DMS53 (cell line): ENCODE measurements around the gene DPM1.

Experiments
- DNase-seq: peaks from one replicate; lab custom pipeline; 2025; lab: John Stamatoyannopoulos, UW

DPM1 gene

GRCh38 chr20:50930976-50931305 is 27.4 kb downstream of the DPM1 start:
- DNase-seq = no peak

DNA sequence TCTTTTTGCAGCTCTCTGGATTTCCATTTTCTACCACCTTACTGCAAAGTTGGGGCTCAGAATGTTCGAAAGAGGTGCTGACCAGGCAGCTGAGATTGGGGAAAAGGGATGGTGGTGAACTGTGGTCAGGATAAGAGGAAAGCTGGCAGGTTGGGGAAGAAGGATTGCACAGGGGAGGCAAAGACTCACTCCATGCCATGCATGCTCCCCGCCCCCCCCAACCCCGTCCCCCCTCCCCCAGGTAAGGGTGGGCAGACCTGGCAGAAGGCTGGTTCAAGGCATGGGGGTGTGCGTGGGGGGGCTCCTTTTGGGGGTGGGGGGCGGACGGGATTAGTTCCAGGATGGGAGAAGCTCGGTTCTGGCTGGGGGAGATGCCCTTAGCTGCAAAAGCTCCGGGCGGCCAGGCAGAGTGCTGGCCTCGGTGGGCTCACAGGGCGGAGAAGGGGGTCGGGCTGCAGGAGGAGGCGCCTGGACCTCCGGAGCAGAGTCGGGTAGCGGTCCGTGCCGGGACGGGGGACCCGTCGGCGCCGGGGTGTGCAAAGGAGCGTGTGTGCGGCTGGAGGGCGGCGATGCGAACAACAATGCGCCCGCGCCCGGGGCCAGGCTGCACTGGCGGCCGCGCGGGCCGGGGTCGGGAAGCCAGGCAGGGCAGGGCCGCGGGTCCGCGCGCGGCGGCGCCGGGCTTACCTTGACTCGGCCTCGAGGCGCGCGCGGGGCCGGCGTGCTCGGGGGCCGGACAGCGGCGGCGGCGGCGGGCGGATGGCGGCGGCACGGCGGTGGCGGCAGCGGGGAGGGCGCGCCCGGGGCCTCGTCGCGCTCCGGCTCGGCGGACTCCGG is 28.0 kb downstream of the DPM1 start:
- DNase-seq = peak; percentile 70

- DNase-seq = peak; percentile 95
These were observed 28.8 kb downstream of the DPM1 start for GRCh38 chr20:50929299-50930138.

DNA sequence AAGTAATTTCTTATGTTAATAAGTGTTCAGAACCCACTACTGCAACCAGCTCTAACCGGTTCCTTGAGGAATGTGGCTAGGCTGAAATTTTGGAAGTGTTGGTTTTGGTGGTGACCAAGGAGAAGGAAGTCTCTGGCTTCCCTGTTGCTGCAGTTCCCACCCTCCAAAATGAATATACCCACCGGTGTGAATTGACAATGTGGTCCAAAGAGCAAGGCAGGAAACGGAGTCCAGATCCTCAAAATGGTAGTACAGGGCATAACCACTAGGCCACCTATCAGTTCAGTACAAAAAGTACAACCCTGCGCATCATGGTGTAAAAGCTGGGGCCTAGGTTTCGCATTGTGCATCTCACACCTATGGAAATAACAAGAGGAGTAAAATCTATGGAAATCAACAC is 29.9 kb downstream of the DPM1 start:
- DNase-seq = peak; percentile 11

DNA sequence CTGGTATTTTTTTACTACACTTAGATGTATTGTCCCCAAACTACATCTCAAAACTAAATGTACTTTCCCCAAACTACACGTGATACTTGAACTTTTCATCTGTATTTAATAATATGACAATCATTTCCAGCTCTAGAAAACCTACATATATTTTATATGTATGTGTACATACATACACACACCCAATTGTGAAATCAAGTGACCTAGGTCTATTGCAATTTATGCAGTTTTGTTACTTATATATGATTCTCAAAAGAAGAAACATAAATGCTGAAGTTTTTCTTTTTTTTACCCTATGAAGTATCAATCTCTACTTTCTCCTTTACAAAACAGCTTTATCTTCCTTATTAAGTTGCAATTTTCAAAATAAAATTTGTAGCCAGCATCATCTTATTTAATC is 31.8 kb downstream of the DPM1 start:
- DNase-seq = no peak

DNA sequence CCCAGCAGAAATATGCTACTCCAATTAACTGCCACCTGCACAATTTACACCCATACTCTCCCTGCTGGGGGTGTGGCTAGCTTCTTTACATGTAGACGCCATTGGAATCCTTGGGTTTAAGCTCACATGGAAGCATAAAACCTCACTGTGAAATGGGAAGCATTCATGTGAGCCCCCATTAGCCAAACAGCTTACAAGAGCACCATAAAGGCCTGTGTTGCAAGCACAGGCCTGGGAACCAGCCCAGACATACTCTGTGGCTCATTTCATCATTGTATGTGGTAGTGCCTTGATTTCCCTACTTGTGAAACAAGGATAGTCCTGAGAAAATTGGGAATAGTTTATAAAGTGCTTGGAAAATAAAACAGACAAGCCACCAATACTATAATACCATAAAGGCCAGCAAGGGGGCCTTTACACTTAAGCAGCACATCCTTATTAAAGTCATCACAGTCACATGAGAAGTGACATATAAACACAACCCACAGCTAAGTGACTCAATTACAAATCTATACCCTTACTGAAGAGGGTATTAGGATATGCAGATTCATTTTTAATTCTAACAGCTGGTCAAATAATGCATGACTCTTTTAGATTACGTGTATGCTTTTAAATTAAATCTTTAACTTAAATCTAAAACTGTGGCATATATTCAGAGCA is 33.9 kb downstream of the DPM1 start:
- DNase-seq = no peak

DNA sequence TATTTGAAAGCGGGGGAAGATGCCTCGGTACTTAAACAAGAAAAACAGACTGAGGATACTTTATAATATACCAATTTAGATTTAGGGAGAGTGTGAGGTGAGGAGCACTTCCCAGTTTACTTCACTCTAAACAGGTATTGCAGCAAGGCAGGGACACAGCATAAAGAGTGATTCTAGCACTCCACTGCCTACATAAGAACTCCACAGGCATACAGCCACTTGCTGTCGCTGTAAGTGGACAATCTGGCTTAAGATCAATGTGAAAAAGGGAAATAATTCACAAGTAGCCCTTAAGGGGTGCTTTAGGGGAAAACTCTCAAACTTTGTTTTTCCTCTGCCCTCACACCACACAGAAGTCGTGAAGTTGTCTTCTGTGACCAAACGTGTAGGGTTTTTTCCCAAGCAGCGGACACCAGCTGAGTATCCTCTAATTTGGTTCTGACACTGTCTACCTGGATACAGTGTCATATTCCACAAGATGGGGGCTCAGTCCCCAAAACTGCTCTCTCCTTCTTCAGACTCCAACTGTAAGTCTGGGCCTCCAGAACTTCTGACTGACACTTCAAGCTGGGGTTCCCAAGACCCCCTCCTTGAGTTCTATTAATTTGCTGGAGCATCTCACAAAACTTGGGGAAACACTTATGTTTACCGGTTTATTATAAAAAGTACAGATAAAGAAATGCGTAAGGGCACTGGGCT is 36.4 kb downstream of the DPM1 start:
- no peak for DNase-seq

DNA sequence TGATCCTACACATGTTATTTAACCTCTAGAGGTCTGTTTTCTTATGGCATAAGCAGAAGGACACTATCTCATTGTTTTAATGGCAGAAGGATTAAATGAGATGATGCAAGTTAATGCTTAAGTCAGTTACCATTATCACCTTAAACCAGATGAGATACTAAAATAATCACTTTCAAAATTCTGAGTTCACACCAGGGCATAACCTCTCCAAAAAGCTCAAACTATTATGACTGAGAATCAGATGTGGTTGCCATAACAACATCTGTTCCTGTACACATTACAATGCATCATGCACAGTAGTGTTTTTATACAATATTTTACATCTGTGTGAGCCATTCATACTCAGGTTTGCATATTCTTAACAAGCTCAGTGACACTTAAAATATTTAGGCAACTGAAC is 37.3 kb downstream of the DPM1 start:
- DNase-seq = peak; percentile 32

GRCh38 chr20:50919567-50919966 is 38.8 kb downstream of the DPM1 start:
- no peak for DNase-seq

DNA sequence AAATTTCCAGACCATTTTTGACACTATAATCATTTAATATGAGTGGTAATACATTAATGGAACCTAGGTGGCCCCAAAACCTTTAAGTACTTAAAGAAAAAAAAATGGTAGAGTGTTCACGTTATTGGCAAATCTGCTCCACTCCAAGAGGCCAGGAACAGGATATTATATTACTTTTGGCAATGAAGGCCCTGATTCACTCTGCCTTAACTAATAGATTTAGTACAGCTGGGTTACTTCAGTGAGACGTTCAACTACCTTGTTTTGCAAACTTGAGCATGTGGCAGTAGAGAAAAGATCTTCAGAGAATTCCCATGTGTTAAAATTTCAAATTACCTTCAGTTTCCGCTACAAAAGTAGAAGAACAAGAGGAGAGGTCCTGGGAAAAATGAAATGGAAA is 39.9 kb downstream of the DPM1 start:
- no peak for DNase-seq

DNA sequence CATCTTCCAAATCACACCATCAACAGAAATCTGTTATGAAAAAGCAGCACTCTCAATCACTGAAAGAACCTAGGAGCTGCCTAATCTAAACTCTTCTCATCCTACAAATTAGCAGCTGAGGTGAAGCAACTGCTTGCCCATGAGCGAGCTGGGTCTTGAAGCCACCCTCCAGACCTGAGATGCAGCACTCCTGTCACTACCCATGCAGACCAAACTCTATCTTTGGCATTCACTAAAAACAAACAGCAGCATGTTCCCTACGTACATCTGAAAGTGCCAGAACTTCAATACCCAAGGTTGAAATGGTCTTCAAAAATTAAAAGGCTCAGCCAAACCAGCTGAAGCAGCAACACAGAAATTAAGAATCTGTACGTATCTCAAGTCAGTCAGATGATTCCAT is 41.4 kb downstream of the DPM1 start:
- no peak for DNase-seq

DNA sequence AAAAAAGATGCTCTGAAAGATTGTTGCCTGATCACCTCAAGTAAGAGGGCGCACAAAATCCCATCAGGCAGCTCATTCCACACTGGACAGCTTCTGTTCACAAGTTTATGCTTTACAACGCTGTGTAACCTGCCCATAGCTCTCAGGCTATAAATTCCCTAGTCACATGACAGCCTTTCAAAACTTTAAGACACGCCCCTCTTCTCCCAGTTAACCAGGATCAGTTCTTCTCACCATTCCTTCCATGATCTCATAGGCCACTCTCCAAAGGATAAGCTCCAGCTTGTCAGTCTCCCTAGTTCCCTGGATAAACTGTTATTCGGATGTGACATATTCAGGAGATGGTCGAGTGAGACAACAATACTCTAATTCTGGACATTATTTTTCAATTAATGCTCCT is 42.1 kb downstream of the DPM1 start:
- peak; percentile 12 for DNase-seq

- DNase-seq = no peak
These were observed 42.9 kb downstream of the DPM1 start for GRCh38 chr20:50915424-50915823.

DNA sequence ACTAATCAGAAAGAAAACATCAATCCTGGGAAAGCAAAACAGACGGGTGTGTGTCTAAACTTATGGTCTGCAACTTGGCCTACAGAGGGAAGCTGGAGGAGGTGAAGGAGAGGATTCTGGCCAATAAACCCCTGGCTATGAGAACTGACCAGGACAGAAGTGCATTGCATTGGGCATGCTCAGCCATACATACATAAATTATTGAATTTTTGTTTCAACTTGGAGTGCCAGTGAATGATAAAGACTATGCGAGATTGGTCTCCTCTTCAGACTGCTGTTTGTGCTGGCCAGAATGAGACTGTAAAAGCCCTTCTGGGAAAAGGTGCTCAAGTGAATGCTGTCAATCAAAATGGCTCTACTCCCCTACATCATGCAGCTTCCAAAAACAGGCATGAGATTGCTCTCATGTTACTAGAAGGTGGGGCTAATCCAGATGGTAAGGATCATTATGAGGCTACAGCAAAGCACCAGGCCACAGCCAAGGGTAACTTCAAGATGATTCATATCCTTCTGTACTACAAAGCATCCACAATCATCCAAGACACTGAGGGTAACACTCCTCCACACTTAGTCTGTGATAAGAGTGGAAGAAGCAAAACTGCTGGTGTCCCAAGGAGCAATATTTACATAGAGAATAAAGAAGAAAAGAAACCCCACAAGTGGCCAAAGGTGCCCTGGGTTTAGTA is 44.5 kb downstream of the DPM1 start:
- peak; percentile 9 for DNase-seq

DNA sequence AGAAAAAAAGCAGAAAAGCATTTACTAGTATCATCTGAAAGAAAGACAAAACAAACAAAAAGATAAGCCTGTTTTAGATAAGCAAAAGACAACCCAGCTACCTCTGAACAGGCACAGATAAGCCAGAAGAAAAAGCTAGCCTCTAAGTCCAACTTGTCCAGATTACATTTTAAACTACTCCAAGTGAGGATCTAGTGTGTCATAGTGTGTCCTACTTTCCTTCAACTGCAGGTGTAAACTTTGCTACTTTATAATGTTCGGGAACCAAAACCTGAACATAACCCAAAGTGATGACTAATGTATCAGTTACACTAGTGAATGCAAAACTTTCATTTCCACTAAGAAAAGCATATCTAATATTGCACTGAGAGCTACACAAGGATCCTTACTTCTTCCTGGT is 46.6 kb downstream of the DPM1 start:
- no peak for DNase-seq

DNA sequence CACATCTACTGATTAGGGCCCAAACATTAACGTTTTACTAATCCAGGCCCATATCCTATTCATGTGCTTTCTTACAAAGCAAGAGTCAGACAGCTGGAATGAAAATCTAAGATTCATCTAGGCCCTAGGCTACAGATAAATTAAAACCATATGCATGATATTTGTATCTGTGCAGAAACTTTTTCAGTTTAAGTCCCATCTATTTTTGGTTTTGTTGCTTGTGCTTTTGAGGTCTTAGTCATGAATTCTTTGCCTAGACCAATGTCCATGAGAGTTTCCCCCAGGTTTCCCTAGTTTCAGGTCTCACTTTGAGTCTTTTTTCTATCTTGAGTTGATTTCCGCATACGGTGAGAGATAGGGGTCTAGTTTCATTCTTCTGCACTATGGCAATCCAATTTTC is 47.3 kb downstream of the DPM1 start:
- no peak for DNase-seq

DNA sequence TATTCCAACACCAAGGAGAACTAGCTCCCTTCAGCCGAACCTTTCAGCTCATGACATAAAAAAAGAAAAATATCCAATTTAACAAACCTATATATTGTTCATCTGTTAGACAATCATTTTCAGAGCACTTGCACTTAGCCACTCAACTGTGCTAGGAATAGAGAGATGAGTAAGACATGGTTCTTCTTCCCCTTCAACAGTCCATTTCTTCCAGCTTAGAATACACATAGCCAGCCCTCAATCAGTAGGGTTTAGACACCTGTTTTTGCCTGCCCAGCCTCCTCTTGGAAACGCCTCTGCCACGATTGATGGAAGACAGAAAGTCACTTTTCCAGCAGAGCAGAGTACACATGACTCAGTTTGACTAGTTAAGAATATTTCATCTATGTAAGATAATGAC is 48.9 kb downstream of the DPM1 start:
- DNase-seq = no peak

GRCh38 chr20:50904067-50904570 is 54.2 kb downstream of the DPM1 start:
- DNase-seq = no peak

DNA sequence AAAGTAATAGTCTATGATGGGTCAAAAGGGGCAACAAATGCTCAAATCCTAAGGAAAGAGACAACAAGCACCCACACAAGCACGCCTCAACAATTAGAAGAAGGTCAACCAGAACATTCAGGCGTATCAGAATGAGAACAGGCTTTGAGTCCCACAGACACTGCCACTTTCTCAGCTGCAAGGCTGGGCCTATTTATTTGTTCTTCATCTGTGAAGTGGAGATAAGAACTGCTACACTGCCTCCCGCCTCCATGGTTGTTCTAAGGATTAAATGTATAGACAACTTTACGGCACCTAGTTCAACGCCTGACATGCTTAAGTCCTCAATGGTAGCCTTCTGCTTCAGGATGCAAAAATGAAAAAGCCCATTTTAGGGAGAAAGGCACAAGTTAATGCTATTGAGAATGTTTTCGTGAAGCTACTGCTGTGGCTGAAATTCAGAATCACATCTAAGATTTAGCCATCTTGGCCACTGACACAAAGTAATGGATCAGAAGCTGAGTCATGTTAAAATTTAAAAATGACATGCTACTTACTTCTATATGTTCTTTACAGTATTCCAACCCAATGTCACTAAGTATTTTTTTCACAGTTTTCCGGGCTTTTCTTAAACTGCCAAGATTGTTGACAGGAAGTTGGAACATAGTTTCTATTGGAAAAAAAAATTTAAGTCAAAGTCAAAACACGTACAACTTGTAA is 54.8 kb downstream of the DPM1 start:
- no peak for DNase-seq

- no peak for DNase-seq
These were observed 57.0 kb downstream of the DPM1 start for GRCh38 chr20:50901301-50901700.

- DNase-seq = peak; percentile 88
These were observed 58.1 kb downstream of the DPM1 start for GRCh38 chr20:50900261-50900660.
